K562 (cell line): ENCODE measurements around the gene EEA1. TPM values are rescaled to one million over a fixed set of nuclear protein-coding genes. Genes with fewer than 3 reads are reported as not detected.

Experiments used
- ARID2 ChIP-seq: fragments of 450-650 bp; IDR thresholded peaks from 2 replicates; pipeline ENCODE4 v1.6.1; 2017; ENCODE audit warnings: antibody characterized with exemption, mild to moderate bottlenecking
- TARDBP ChIP-seq: fragments of 450-650 bp; IDR thresholded peaks from 2 replicates; pipeline ENCODE4 v1.6.1; 2016
- TRIM28 ChIP-seq: fragments of 450-650 bp; IDR thresholded peaks from 2 replicates; pipeline ENCODE4 v1.6.1; 2017
- polyA plus RNA-seq, 8 experiments: library from polyadenylated mRNA; depleted of rRNA in 4 of 8; stranded (reverse) in 5 of 8; unstranded in 3 of 8; fragments of >200 nt; fragmentation: Nextera tagmentation in 2 of 8; fragmentation: Illumina TruSeq in 1 of 8; extraction: Ambion mirVana in 2 of 8; extraction: Trizol in 1 of 8; gene quantifications; 2 replicates each; pipeline versions ENCODE4 v1.2.1 to v1.2.3, GENCODE V29; 2011 to 2014; ENCODE audit warnings: inconsistent platforms in 1 of 8, missing spikeins in 1 of 8
- total RNA-seq, 7 experiments: library from RNA; depleted of rRNA in 6 of 7; stranded (reverse); fragments of >200 nt in 6 of 7; fragmentation: Illumina TruSeq in 2 of 7; extraction: Trizol in 2 of 7; gene quantifications; 2 replicates each; pipeline versions ENCODE4 v1.2.1 to v1.2.3, GENCODE V29; 2011 to 2021; ENCODE audit warnings: low replicate concordance in 1 of 7
- TF ChIP-seq, protein P1 (sequence below): fragments of 250-450 bp; sonication (Bioruptor Pico); IDR thresholded peaks from 2 replicates; pipeline ENCODE4 v1.4.0; 2020
- TF ChIP-seq, protein P2 (sequence below): fragments of 250-450 bp; sonication (Bioruptor Pico); IDR thresholded peaks from 2 replicates; pipeline ENCODE4 v1.4.0; 2020; ENCODE audit warnings: mild to moderate bottlenecking, moderate library complexity

The EEA1 gene
- total and polyA plus RNA-seq, 9 of the 15 experiments (the other 6 are each of a cell fraction or from before 2014, with no cell fraction given), result 3.5 to 17.1 (median 7.5) TPM

DNA sequence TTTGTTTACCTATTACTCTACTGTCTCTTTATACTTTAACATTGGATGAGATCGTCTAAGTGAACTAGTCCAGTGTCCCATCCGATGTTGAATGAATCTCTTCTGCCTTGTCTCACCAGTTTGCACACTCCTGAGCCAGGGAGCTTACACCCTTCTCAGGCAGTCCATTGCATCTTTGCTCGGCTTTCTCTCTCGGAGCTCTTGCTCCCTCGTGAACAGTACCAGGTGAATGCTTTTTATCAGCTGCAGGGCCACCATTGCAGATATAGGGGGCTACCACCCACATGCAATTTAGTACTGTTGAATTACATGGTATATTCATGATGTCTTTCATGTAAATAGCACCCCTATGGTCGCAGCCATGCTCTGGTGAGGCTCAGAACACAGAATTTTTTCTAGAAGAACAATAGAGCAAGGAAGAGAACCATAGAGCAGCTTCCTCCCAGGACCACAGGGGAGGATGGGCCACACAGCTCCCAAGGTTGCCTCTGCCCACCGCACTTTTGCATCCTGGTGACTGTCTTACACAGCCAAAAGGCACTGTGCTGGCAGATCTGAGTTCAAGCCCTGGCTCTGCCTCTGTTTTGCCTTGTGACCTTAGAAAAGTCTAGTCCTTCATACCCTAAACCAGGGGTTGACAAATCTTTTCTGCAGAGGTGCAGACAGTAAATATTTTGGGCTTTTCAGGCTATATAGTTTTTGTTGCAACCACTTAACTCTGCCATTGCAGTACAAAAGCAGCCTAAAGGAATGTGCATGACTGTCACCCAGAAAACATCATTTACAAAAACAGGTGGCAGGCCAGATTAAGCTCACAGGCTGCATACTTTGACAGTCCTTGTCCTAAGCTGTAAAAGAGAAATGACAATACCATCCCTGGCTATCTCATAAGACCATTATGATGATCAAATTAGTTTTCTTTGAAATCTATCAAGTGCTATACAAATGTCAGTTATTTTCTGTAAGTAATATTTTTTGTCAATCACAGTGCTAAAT, 190.9 kb downstream of the EEA1 start (continued):
- TF ChIP-seq, protein P1, sequence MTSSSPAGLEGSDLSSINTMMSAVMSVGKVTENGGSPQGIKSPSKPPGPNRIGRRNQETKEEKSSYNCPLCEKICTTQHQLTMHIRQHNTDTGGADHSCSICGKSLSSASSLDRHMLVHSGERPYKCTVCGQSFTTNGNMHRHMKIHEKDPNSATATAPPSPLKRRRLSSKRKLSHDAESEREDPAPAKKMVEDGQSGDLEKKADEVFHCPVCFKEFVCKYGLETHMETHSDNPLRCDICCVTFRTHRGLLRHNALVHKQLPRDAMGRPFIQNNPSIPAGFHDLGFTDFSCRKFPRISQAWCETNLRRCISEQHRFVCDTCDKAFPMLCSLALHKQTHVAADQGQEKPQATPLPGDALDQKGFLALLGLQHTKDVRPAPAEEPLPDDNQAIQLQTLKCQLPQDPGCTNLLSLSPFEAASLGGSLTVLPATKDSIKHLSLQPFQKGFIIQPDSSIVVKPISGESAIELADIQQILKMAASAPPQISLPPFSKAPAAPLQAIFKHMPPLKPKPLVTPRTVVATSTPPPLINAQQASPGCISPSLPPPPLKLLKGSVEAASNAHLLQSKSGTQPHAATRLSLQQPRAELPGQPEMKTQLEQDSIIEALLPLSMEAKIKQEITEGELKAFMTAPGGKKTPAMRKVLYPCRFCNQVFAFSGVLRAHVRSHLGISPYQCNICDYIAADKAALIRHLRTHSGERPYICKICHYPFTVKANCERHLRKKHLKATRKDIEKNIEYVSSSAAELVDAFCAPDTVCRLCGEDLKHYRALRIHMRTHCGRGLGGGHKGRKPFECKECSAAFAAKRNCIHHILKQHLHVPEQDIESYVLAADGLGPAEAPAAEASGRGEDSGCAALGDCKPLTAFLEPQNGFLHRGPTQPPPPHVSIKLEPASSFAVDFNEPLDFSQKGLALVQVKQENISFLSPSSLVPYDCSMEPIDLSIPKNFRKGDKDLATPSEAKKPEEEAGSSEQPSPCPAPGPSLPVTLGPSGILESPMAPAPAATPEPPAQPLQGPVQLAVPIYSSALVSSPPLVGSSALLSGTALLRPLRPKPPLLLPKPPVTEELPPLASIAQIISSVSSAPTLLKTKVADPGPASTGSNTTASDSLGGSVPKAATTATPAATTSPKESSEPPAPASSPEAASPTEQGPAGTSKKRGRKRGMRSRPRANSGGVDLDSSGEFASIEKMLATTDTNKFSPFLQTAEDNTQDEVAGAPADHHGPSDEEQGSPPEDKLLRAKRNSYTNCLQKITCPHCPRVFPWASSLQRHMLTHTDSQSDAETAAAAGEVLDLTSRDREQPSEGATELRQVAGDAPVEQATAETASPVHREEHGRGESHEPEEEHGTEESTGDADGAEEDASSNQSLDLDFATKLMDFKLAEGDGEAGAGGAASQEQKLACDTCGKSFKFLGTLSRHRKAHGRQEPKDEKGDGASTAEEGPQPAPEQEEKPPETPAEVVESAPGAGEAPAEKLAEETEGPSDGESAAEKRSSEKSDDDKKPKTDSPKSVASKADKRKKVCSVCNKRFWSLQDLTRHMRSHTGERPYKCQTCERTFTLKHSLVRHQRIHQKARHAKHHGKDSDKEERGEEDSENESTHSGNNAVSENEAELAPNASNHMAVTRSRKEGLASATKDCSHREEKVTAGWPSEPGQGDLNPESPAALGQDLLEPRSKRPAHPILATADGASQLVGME (CRISPR knock-in tag), result no peak
- no peak for TF ChIP-seq TRIM28
- no peak for TF ChIP-seq ARID2
- no peak for TF ChIP-seq TARDBP
- TF ChIP-seq, protein P2, sequence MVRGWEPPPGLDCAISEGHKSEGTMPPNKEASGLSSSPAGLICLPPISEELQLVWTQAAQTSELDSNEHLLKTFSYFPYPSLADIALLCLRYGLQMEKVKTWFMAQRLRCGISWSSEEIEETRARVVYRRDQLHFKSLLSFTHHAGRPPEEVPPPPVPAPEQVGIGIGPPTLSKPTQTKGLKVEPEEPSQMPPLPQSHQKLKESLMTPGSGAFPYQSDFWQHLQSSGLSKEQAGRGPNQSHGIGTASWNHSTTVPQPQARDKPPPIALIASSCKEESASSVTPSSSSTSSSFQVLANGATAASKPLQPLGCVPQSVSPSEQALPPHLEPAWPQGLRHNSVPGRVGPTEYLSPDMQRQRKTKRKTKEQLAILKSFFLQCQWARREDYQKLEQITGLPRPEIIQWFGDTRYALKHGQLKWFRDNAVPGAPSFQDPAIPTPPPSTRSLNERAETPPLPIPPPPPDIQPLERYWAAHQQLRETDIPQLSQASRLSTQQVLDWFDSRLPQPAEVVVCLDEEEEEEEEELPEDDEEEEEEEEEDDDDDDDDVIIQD, result no peak
- TF ChIP-seq, all 486 proteins: peak for 0
